ENCODE results near the gene FSIP1. TPM values are rescaled to one million over a fixed set of nuclear protein-coding genes. Genes with fewer than 3 reads are reported as not detected.

Gene FSIP1
- total RNA-seq, 1 donor from 2014 or later, result 0.71 TPM

DNA sequence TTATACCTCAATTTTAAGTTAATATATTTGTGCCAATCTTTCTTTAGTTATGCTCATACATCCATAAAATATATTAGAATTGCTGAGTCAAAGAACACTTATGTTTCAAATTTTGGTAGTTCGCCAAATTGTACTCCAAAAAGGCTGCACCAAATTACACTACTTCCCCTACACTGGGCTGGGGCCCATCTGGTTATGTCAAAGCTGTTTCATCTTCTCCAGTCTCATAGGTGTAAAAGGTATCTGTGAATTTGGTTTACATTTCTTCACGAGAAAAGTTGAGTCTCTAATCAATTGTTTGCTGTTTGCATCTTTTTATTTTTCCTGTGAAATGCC lies 706 bp downstream of the FSIP1 start:
- TF ChIP-seq CTCF (IDR thresholded peaks at IDR 0.05; ENCODE audit: insufficient read depth, low read length, poor library complexity, severe bottlenecking), result no peak
- H3K4me3 ChIP-seq (ENCODE audit: low read depth, low read length), result peak overlapping the region; percentile 91
- DNase-seq (ENCODE audit: low read depth), result no peak
- H3K36me3 ChIP-seq (ENCODE audit: control insufficient read depth, insufficient read depth, low read length), result no peaks in the 10 kb centered on the region
- H3K27me3 ChIP-seq (ENCODE audit: control insufficient read depth, insufficient read depth, low read length), result no peaks in the 10 kb centered on the region

DNA sequence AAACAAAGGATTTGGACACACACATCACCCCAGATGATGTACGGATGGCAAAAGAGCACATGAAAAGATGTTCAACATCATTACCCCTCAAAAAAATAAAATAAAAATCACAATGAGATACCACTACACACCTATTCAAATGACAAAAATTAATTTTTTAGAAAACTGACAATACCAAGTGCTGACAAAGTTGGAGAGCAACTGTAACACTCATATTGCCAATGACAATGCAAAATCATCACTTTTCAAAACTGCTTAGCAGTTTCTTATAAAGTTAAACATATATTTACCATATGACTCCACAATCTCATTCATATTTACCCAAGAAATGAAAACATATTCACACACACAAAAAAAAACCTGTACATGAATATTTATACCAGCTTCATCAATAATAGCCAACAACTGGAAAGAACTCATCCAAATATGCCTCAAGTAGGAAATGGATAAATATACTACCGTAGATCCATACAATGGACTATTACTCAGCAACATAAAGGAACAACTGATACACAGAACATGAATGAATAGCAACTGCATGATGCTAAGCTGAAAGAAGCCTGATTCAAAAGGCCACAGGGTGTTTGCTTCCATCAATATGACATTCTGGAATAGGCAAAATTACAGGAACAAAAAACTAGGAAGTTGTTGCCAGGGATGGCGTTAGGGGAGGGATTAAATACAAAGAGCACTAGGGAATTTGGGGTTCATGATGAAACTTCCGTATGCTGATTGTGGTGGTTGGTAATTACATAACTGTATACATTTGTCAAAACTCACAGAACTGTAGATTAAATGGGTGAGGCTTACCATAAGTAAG lies 1.3 kb downstream of the FSIP1 start:
- Histone ChIP-seq H3K4me3 (ENCODE audit: low read depth, low read length) (no peak overlapping the region), H3K36me3 (ENCODE audit: control insufficient read depth, insufficient read depth, low read length) (no peaks in the 10 kb centered on the region), H3K27me3 (ENCODE audit: control insufficient read depth, insufficient read depth, low read length) (no peaks in the 10 kb centered on the region)
- no peak for TF ChIP-seq CTCF (IDR thresholded peaks at IDR 0.05; ENCODE audit: insufficient read depth, low read length, poor library complexity, severe bottlenecking)
- DNase-seq (ENCODE audit: low read depth), result no peak

GRCh38 chr15:39778021-39778420 lies 4.6 kb downstream of the FSIP1 start:
- Histone ChIP-seq H3K4me3 (ENCODE audit: low read depth, low read length) (no peak overlapping the region), H3K36me3 (ENCODE audit: control insufficient read depth, insufficient read depth, low read length) (no peaks in the 10 kb centered on the region), H3K27me3 (ENCODE audit: control insufficient read depth, insufficient read depth, low read length) (no peaks in the 10 kb centered on the region)
- DNase-seq (ENCODE audit: low read depth), result no peak
- TF ChIP-seq CTCF (IDR thresholded peaks at IDR 0.05; ENCODE audit: insufficient read depth, low read length, poor library complexity, severe bottlenecking), result no peak

DNA sequence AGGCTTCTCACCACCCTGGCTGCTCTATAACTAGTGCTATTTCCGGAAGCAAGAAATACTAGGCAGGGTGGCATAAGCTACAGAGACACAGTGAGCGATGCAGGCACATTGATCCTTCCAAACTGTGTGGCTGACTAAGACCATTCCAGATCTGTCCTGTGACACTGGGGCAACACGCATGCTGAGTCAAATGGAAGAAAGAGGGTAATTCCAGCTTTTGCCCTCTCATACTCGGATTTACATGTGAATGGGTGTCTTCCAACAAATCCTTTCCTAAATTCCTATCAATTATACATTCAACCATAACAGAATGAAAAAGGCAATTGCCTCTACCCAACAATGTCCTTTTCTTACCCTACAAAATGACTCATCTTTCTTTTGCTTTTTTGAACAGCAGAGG lies 5.1 kb downstream of the FSIP1 start:
- no peaks in the 10 kb centered on the region for H3K27me3 ChIP-seq (ENCODE audit: control insufficient read depth, insufficient read depth, low read length)
- no peak for TF ChIP-seq CTCF (IDR thresholded peaks at IDR 0.05; ENCODE audit: insufficient read depth, low read length, poor library complexity, severe bottlenecking)
- DNase-seq (ENCODE audit: low read depth), result no peak
- no peaks in the 10 kb centered on the region for H3K36me3 ChIP-seq (ENCODE audit: control insufficient read depth, insufficient read depth, low read length)
- H3K4me3 ChIP-seq (ENCODE audit: low read depth, low read length), result no peak overlapping the region

DNA sequence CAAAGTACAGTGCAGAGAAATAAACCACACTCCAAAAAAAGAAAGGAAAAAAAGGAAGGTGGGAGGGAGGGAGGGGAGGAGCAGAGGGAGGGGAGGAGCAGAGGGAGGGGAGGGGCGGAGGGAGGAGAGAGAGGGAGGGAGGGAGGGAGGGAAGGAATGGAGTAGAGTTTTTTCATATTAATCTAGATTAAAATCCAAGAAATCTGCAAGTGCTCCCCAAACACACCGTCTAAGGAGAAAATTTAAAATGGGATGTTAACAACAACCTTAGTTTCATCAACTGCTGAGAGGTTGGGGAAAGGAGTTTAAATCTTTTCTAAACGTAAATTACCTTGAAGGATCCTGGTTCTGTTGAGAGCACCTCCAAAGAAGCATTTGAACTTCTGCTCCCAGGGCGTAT lies 6.6 kb downstream of the FSIP1 start:
- H3K4me3 ChIP-seq (ENCODE audit: low read depth, low read length), result no peak overlapping the region
- no peak for DNase-seq (ENCODE audit: low read depth)
- no peak for TF ChIP-seq CTCF (IDR thresholded peaks at IDR 0.05; ENCODE audit: insufficient read depth, low read length, poor library complexity, severe bottlenecking)
- H3K27me3 ChIP-seq (ENCODE audit: control insufficient read depth, insufficient read depth, low read length), result no peaks in the 10 kb centered on the region
- no peaks in the 10 kb centered on the region for H3K36me3 ChIP-seq (ENCODE audit: control insufficient read depth, insufficient read depth, low read length)

- no peaks in the 10 kb centered on the region for H3K27me3 ChIP-seq (ENCODE audit: control insufficient read depth, insufficient read depth, low read length)
- H3K4me3 ChIP-seq (ENCODE audit: low read depth, low read length), result no peak overlapping the region
- DNase-seq (ENCODE audit: low read depth), result no peak
- no peak for TF ChIP-seq CTCF (IDR thresholded peaks at IDR 0.05; ENCODE audit: insufficient read depth, low read length, poor library complexity, severe bottlenecking)
- no peaks in the 10 kb centered on the region for H3K36me3 ChIP-seq (ENCODE audit: control insufficient read depth, insufficient read depth, low read length)
Observed at GRCh38 chr15:39774688-39775267, 7.9 kb downstream of the FSIP1 start.

All from kidney epithelial cell (primary cell).